H9 (cell line): ENCODE results near the gene AK8. TPM values are rescaled to one million over a fixed set of nuclear protein-coding genes. Genes with fewer than 3 reads are reported as not detected.

Experiments
- DNase-seq: peaks from one replicate; pipeline ENCODE4 v3.0.0-alpha.2; 2017
- H2AFZ ChIP-seq: one replicate; pipeline ENCODE4 v1.6.1; 2013; ENCODE audit warnings: mild to moderate bottlenecking, low read length, control low read depth, moderate library complexity
- H2AK5ac ChIP-seq: 2 replicates; pipeline ENCODE4 v1.6.1; 2013; ENCODE audit warnings: low read length, control low read depth, mixed read lengths; ENCODE audit not compliant: insufficient read length
- H2BK120ac ChIP-seq: one replicate; pipeline ENCODE4 v1.6.1; 2013; ENCODE audit warnings: low read depth, mild to moderate bottlenecking, low read length, control low read depth, inconsistent platforms; ENCODE audit not compliant: poor library complexity, severe bottlenecking
- H2BK12ac ChIP-seq: 2 replicates; pipeline ENCODE4 v1.6.1; 2013; ENCODE audit warnings: low read length, control low read depth, mixed read lengths, low read depth; ENCODE audit not compliant: insufficient read length
- H2BK15ac ChIP-seq: 2 replicates; pipeline ENCODE4 v1.6.1; 2013; ENCODE audit warnings: low read depth, low read length, control low read depth
- H2BK20ac ChIP-seq: one replicate; pipeline ENCODE4 v1.6.1; 2013; ENCODE audit warnings: low read depth, mild to moderate bottlenecking, low read length, control low read depth, inconsistent platforms; ENCODE audit not compliant: poor library complexity, severe bottlenecking
- H2BK5ac ChIP-seq: 2 replicates; pipeline ENCODE4 v1.6.1; 2013; ENCODE audit warnings: low read length, control low read depth, mixed read lengths; ENCODE audit not compliant: insufficient read length
- H3K14ac ChIP-seq: 2 replicates; pipeline ENCODE4 v1.6.1; 2013; ENCODE audit warnings: low read length, control low read depth; ENCODE audit not compliant: insufficient read depth
- H3K18ac ChIP-seq: 2 replicates; pipeline ENCODE4 v1.6.1; 2013; ENCODE audit warnings: low read depth, mild to moderate bottlenecking, mixed read lengths, low read length, control low read depth; ENCODE audit not compliant: insufficient read length
- H3K23ac ChIP-seq: 2 replicates; pipeline ENCODE4 v1.6.1; 2013; ENCODE audit warnings: low read length, control low read depth, mixed read lengths, low read depth; ENCODE audit not compliant: insufficient read length
- H3K23me2 ChIP-seq: 2 replicates; pipeline ENCODE4 v1.6.1; 2013; ENCODE audit warnings: low read depth, mild to moderate bottlenecking, mixed read lengths, low read length, control low read depth; ENCODE audit not compliant: insufficient read length, poor library complexity, severe bottlenecking
- H3K27ac ChIP-seq: 2 replicates; pipeline ENCODE4 v1.5.1; 2013; ENCODE audit warnings: low read length, control low read depth, mixed read lengths, low read depth; ENCODE audit not compliant: insufficient read length
- H3K27me3 ChIP-seq: 2 replicates; pipeline ENCODE4 v1.6.1; 2013; ENCODE audit warnings: low read length, control low read depth, inconsistent platforms; ENCODE audit not compliant: insufficient read depth
- H3K4ac ChIP-seq: 2 replicates; pipeline ENCODE4 v1.6.1; 2013; ENCODE audit warnings: low read depth, mild to moderate bottlenecking, control low read depth, inconsistent platforms, low read length, moderate library complexity
- H3K4me1 ChIP-seq: 2 replicates; pipeline ENCODE4 v1.6.1; 2013; ENCODE audit warnings: low read length, control low read depth, inconsistent platforms; ENCODE audit not compliant: insufficient read depth
- H3K4me2 ChIP-seq: 2 replicates; pipeline ENCODE4 v1.6.1; 2013; ENCODE audit warnings: low read length, control low read depth, mixed read lengths; ENCODE audit not compliant: insufficient read length, insufficient read depth
- H3K56ac ChIP-seq: 2 replicates; pipeline ENCODE4 v1.6.1; 2013; ENCODE audit warnings: low read depth, mild to moderate bottlenecking, mixed read lengths, low read length, control low read depth; ENCODE audit not compliant: insufficient read length
- H3K79me1 ChIP-seq: 2 replicates; pipeline ENCODE4 v1.6.1; 2013; ENCODE audit warnings: low read depth, mild to moderate bottlenecking, moderate library complexity, low read length, control low read depth, inconsistent platforms; ENCODE audit not compliant: insufficient read depth, poor library complexity, severe bottlenecking
- H3K79me2 ChIP-seq: 2 replicates; pipeline ENCODE4 v1.6.1; 2013; ENCODE audit warnings: low read length, control low read depth, inconsistent platforms; ENCODE audit not compliant: insufficient read depth
- H3K9ac ChIP-seq: 2 replicates; pipeline ENCODE4 v1.6.1; 2013; ENCODE audit warnings: low read length, control low read depth, mixed read lengths; ENCODE audit not compliant: insufficient read length; ENCODE audit errors: extremely low read depth
- H3K9me3 ChIP-seq: one replicate; pipeline ENCODE4 v1.6.1; 2013; ENCODE audit warnings: low read depth, low read length, inconsistent platforms; ENCODE audit not compliant: control insufficient read depth
- H3T11ph ChIP-seq: one replicate; pipeline ENCODE4 v1.6.1; 2013; ENCODE audit warnings: mild to moderate bottlenecking, low read length, control low read depth, inconsistent platforms
- H4K20me1 ChIP-seq: one replicate; pipeline ENCODE4 v1.6.1; 2013; ENCODE audit not compliant: control insufficient read depth, insufficient read length, insufficient read depth
- H4K5ac ChIP-seq: 2 replicates; pipeline ENCODE4 v1.6.1; 2013; ENCODE audit warnings: low read depth, mild to moderate bottlenecking, mixed read lengths, low read length, control low read depth; ENCODE audit not compliant: insufficient read length
- H4K8ac ChIP-seq: replicated peaks from 2 replicates; pipeline ENCODE4 v1.6.1; 2013; ENCODE audit warnings: low read length, control low read depth, mixed read lengths, low read depth; ENCODE audit not compliant: insufficient read length
- H4K91ac ChIP-seq: 2 replicates; pipeline ENCODE4 v1.6.1; 2013; ENCODE audit warnings: low read depth, mild to moderate bottlenecking, moderate library complexity, mixed read lengths, low read length, control low read depth; ENCODE audit not compliant: insufficient read length
- H3K27ac Mint-ChIP-seq, 3 experiments: 2 replicates in 2 of 3; 3 replicates in 1 of 3; pipeline ENCODE4 v1.8.0; 2020 to 2021; ENCODE audit warnings: mixed read lengths in 3 of 3, mild to moderate bottlenecking in 1 of 3, moderate library complexity in 1 of 3
- H3K27me3 Mint-ChIP-seq: 2 replicates; pipeline ENCODE4 v1.8.0; 2021; ENCODE audit warnings: low read depth, mild to moderate bottlenecking, moderate library complexity, mixed read lengths
- H3K36me3 Mint-ChIP-seq, 3 experiments: 2 replicates in 2 of 3; 3 replicates in 1 of 3; pipeline ENCODE4 v1.8.0; 2020 to 2021; ENCODE audit warnings: low read depth in 3 of 3, mixed read lengths in 3 of 3; ENCODE audit not compliant: insufficient read depth in 1 of 3
- H3K4me1 Mint-ChIP-seq, 2 experiments: 2 replicates each; pipeline ENCODE4 v1.8.0; 2020; ENCODE audit warnings: mixed read lengths in 2 of 2
- H3K4me3 Mint-ChIP-seq, 2 experiments: 2 replicates in 1 of 2; 3 replicates in 1 of 2; pipeline ENCODE4 v1.8.0; 2020 to 2021; ENCODE audit warnings: mild to moderate bottlenecking in 2 of 2, mixed read lengths in 2 of 2, moderate library complexity in 1 of 2
- H3K9me3 Mint-ChIP-seq, 2 experiments: 2 replicates in 1 of 2; 3 replicates in 1 of 2; pipeline ENCODE4 v1.8.0; 2020; ENCODE audit warnings: mild to moderate bottlenecking in 2 of 2, mixed read lengths in 2 of 2, moderate library complexity in 1 of 2
- CTCF ChIP-seq: fragments of 200-600 bp; sonication (generic); conservative IDR thresholded peaks from 3 replicates; pipeline ENCODE4 v1.8.0; 2021; ENCODE audit warnings: antibody characterized with exemption, mild to moderate bottlenecking
- WGBS: extraction: QIAGEN DNeasy Blood & Tissue Kit; methylation state at CpG from one replicate; pipeline ENCODE4 v1.1.7; 2013; ENCODE audit warnings: missing lambda C conversion rate, low lambda C conversion rate, mixed read lengths; ENCODE audit not compliant: insufficient read length; ENCODE audit errors: extremely low coverage; 5-methylcytosine and 5-hydroxymethylcytosine counted together
- total RNA-seq: library from RNA; stranded (reverse); gene quantifications from 2 replicates; pipeline ENCODE4 v1.2.1, GENCODE V29; 2021

Gene AK8
- total RNA-seq, 1 experiment from 2014 or later, result 0.44 TPM

GRCh38 chr9:132681561-132681960, 196.5 kb downstream of the AK8 start:
- no peaks in the 10 kb centered on the region for H3K27me3 Mint-ChIP-seq
- no peak overlapping the region for H3K4me3 Mint-ChIP-seq
- no peak for DNase-seq
- Histone ChIP-seq H2BK5ac (no peak overlapping the region), H4K8ac (no peak overlapping the region), H3K23me2 (no peaks in the 10 kb centered on the region), H3K9ac (no peak overlapping the region), H3K27me3 (no peaks in the 10 kb centered on the region), H3K56ac (no peak overlapping the region), H3K4ac (no peak overlapping the region), H3K79me2 (peaks cover 16% of the 10 kb centered on the region; the same call in 1 of the 2 replicates), H4K91ac (no peak overlapping the region), H2AK5ac (no peak overlapping the region), H3K23ac (no peak overlapping the region), H4K20me1 (no peaks in the 10 kb centered on the region), H3K9me3 (no peaks in the 10 kb centered on the region), H4K5ac (no peak overlapping the region), H3K14ac (no peak overlapping the region), H2BK15ac (no peak overlapping the region), H3K4me1 (no peaks in the 10 kb centered on the region), H2BK20ac (no peak overlapping the region), H3K79me1 (peaks cover 10% of the 10 kb centered on the region), H2AFZ (no peak overlapping the region), H3K4me2 (no peak overlapping the region), H3K18ac (no peak overlapping the region), H3K27ac (no peak overlapping the region), H2BK120ac (no peak overlapping the region), H3T11ph (no peak overlapping the region), H2BK12ac (no peak overlapping the region)
- no peak overlapping the region; a peak in 1 of 7 replicates for H3K27ac Mint-ChIP-seq
- peaks cover 0 to 2% of the 10 kb centered on the region in 2 experiments; a peak in 1 of 4 replicates for H3K4me1 Mint-ChIP-seq
- WGBS, result no CpG with 5 or more reads among the region's 5 CpGs
- no peaks in the 10 kb centered on the region for H3K9me3 Mint-ChIP-seq
- peaks cover 46 to 77% (median 67%) of the 10 kb centered on the region in 3 experiments for H3K36me3 Mint-ChIP-seq
- no peak for TF ChIP-seq CTCF
